Stimulated activated CD8-positive, alpha-beta memory T cell treated with anti-CD3 and anti-CD28 coated beads, Interleukin-12 subunit alpha, Interleukin-12 subunit beta, amount 100 ng/mL, for 24 hours (primary cell): Measurements from ENCODE around the gene ABCD3.
A peak's percentile ranks its signal among the peaks of the same experiment; 100 is the strongest.

ENCODE experiments used
- DNase-seq: peaks from one replicate; pipeline ENCODE4 v3.0.0-alpha.2; 2020; ENCODE audit errors: extremely low read depth

Gene ABCD3

GRCh38 chr1:94526152-94526980 is 108.2 kb downstream of the ABCD3 start:
- no peak for DNase-seq

GRCh38 chr1:94527447-94528031 is 109.3 kb downstream of the ABCD3 start:
- no peak for DNase-seq

- no peak for DNase-seq
Observed at GRCh38 chr1:94528299-94528698, 110.1 kb downstream of the ABCD3 start.

- DNase-seq, result no peak
Observed at GRCh38 chr1:94528826-94529225, 110.6 kb downstream of the ABCD3 start.

GRCh38 chr1:94529416-94529815 is 111.2 kb downstream of the ABCD3 start:
- DNase-seq, result no peak

GRCh38 chr1:94530373-94530878 is 112.2 kb downstream of the ABCD3 start:
- DNase-seq, result no peak

- DNase-seq, result no peak
Observed at GRCh38 chr1:94531664-94532063, 113.5 kb downstream of the ABCD3 start.

GRCh38 chr1:94532077-94532476 is 113.9 kb downstream of the ABCD3 start:
- no peak for DNase-seq

GRCh38 chr1:94535095-94535494 is 116.9 kb downstream of the ABCD3 start:
- DNase-seq, result no peak

GRCh38 chr1:94535879-94536278 is 117.7 kb downstream of the ABCD3 start:
- no peak for DNase-seq

GRCh38 chr1:94537254-94537653 is 119.1 kb downstream of the ABCD3 start:
- no peak for DNase-seq

GRCh38 chr1:94538243-94538827 is 120.1 kb downstream of the ABCD3 start:
- DNase-seq, result no peak

- DNase-seq, result no peak
Observed at GRCh38 chr1:94539496-94539895, 121.3 kb downstream of the ABCD3 start.

- DNase-seq, result no peak
Observed at GRCh38 chr1:94540440-94541245, 122.5 kb downstream of the ABCD3 start.

GRCh38 chr1:94541246-94542087 is 123.3 kb downstream of the ABCD3 start, which contains the start of gene F3:
Gene F3 (minus strand): TSS chr1:94541759. CDS start chr1:94541636, 123 bp downstream.
- DNase-seq, result peak; percentile 65

- no peak for DNase-seq
Observed at GRCh38 chr1:94542088-94542870, 124.1 kb downstream of the ABCD3 start.

GRCh38 chr1:94543001-94543400 is 124.8 kb downstream of the ABCD3 start:
- DNase-seq, result no peak

- no peak for DNase-seq
Observed at GRCh38 chr1:94543893-94544635, 125.9 kb downstream of the ABCD3 start.

- no peak for DNase-seq
Observed at GRCh38 chr1:94544706-94545490, 126.7 kb downstream of the ABCD3 start.
